A549 (cell line): ENCODE measurements around the gene TFPI2. TPM values are rescaled to one million over a fixed set of nuclear protein-coding genes. Genes with fewer than 3 reads are reported as not detected.

Experiments
- ATAC-seq, 2 experiments: fragments of 200-7000 bp in 1 of 2; fragments of >200 bp in 1 of 2; cut with Nextera tagmentation in 1 of 2; cut with Tn5 transposase in 1 of 2; 3 replicates each; pipeline versions ENCODE4 v1.8.0 to v1.9.1; 2018 to 2020; ENCODE audit warnings: mild to moderate bottlenecking in 1 of 2, moderate library complexity in 1 of 2
- CTCF ChIA-PET: fragments of 300-600 bp; sonication (Branson Sonifier 250); formaldehyde crosslinking; extraction: SDS; loops from one replicate; lab custom pipeline; 2021; ENCODE audit warnings: antibody characterized with exemption, inconsistent platforms; lab: Yijun Ruan, JAX
- POLR2A ChIA-PET: fragments of 350-600 bp; formaldehyde crosslinking; extraction: SDS; loops from one replicate; lab custom pipeline; 2021; ENCODE audit warnings: antibody characterized with exemption, inconsistent platforms; lab: Yijun Ruan, JAX
- DNase-seq, 2 experiments: peaks; one replicate each; pipeline versions ENCODE4 v3.0.0 to v3.0.0-alpha.2; 2011 to 2016; ENCODE audit warnings: low read depth in 1 of 2, low spot score in 1 of 2
- FAIRE-seq: peaks from 2 replicates; lab custom pipeline; 2011; peaks lifted over from hg19 to GRCh38; lab: Jason Lieb, UNC
- H3K27ac ChIP-seq, 2 experiments: fragments of >200 bp; sonication (Bioruptor Twin); formaldehyde crosslinking; 3 replicates each; pipeline ENCODE4 v1.5.1; 2016 to 2017
- H3K4me1 ChIP-seq: fragments of >200 bp; sonication (Bioruptor Twin); formaldehyde crosslinking; 3 replicates; pipeline ENCODE4 v1.6.1; 2016
- H3K4me2 ChIP-seq: fragments of >200 bp; sonication (Bioruptor Twin); formaldehyde crosslinking; 3 replicates; pipeline ENCODE4 v1.6.1; 2016
- H3K4me3 ChIP-seq: fragments of >200 bp; sonication (Bioruptor Twin); formaldehyde crosslinking; 3 replicates; pipeline ENCODE4 v1.5.1; 2016
- H3K9me3 ChIP-seq: fragments of >200 bp; sonication (Bioruptor Twin); formaldehyde crosslinking; 3 replicates; pipeline ENCODE4 v1.6.1; 2016
- CHD4 ChIP-seq: fragments of 200-600 bp; sonication (generic); IDR thresholded peaks from 2 replicates; pipeline ENCODE4 v1.6.1; 2016; ENCODE audit warnings: antibody characterized with exemption, mild to moderate bottlenecking, borderline replicate concordance
- EHF ChIP-seq: fragments of 250-450 bp; sonication (Bioruptor Pico); IDR thresholded peaks from 2 replicates; pipeline ENCODE4 v1.5.0; 2020; ENCODE audit warnings: mild to moderate bottlenecking
- HES2 ChIP-seq: fragments of >200 bp; sonication (Bioruptor Twin); formaldehyde crosslinking; IDR thresholded peaks from 2 replicates; pipeline ENCODE4 v1.6.1; 2016
- HEYL ChIP-seq: fragments of 250-450 bp; sonication (Bioruptor Pico); IDR thresholded peaks from 2 replicates; pipeline ENCODE4 v1.8.0; 2021; ENCODE audit warnings: mild to moderate bottlenecking, moderate library complexity
- HOXA7 ChIP-seq: fragments of 250-450 bp; sonication (Bioruptor Pico); IDR thresholded peaks from 2 replicates; pipeline ENCODE4 v1.5.0; 2020; ENCODE audit warnings: mild to moderate bottlenecking, moderate library complexity
- JUNB ChIP-seq: fragments of >200 bp; sonication (Bioruptor Twin); formaldehyde crosslinking; IDR thresholded peaks from 2 replicates; pipeline ENCODE4 v1.6.1; 2016
- KDM1A ChIP-seq: fragments of 200-600 bp; sonication (generic); IDR thresholded peaks from 2 replicates; pipeline ENCODE4 v1.6.1; 2016; ENCODE audit warnings: low read depth, mild to moderate bottlenecking
- MAX ChIP-seq: IDR thresholded peaks from 2 replicates; pipeline ENCODE4 v1.6.1; 2012
- RARB ChIP-seq: fragments of 250-450 bp; sonication (Bioruptor Pico); IDR thresholded peaks from 2 replicates; pipeline ENCODE4 v1.8.0; 2021; ENCODE audit warnings: mild to moderate bottlenecking, moderate library complexity
- ZSCAN20 ChIP-seq: fragments of 250-450 bp; sonication (Bioruptor Pico); IDR thresholded peaks from 2 replicates; pipeline ENCODE4 v1.8.0; 2022; ENCODE audit warnings: mild to moderate bottlenecking, moderate library complexity
- WGBS: methylation state at CpG from one replicate; pipeline ENCODE4 v1.1.6; 2017; ENCODE audit errors: missing lambda C conversion rate; 5-methylcytosine and 5-hydroxymethylcytosine counted together
- polyA plus RNA-seq, 4 experiments: library from polyadenylated mRNA; depleted of rRNA in 3 of 4; stranded (reverse); fragments of >200 nt; fragmentation: RNase III in 1 of 4; extraction: RNeasy Plus Mini Kit Qiagen cat#74134 plus additional on column Dnase treatment in 1 of 4; gene quantifications; 2 replicates in 3 of 4; 3 replicates in 1 of 4; pipeline ENCODE4 v1.2.3, GENCODE V29; 2011 to 2017

Gene TFPI2
- polyA plus RNA-seq, 2 of the 4 experiments (the other 2 are of a cell fraction) = 156 to 172 TPM

DNA sequence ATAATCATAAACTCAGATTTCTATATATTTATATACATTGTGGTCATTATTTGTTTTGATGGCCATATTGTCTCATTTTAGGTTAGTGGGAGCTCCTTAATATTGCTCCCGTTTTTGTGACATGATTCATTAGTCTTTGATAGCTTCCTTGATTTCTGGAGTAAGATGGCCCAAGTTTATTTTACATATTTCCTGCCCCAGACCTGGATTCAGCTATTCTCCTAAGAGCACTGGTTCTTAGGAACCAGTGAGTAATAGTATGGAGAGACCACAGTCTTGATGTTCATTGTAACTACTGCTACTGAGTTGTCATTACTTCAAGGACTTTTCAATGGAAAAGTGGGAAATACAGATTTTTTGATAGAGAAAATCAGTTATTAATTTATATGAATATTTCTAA, 6.0 kb downstream of the TFPI2 start:
- ATAC-seq (no peak), DNase-seq (no peak), FAIRE-seq (no peak)
- Histone ChIP-seq H3K4me1 (peaks cover 27% of the 10 kb centered on the region), H3K4me3 (no peak overlapping the region), H3K4me2 (no peak overlapping the region), H3K27ac (no peak overlapping the region), H3K9me3 (peaks cover 6% of the 10 kb centered on the region; the same call in 2 of the 3 replicates)
- 93% methylated on average over 1 of the region's 1 CpG for WGBS
- ChIA-PET CTCF (interaction anchor here (0.7 kb wide), 1 partner anchor 603 kb away, joined by 3 read pairs; no protein-coding TSS in a partner anchor), POLR2A (interaction anchor here (0.9 kb wide), 1 partner anchor 37 kb away, joined by 4 read pairs; the partner anchor contains the start of gene GNG11)
- TF ChIP-seq HOXA7 (CRISPR knock-in tag) (peak; percentile 29; the same call in 1 of the 2 replicates), CHD4 (no peak)

- TF ChIP-seq HOXA7 (CRISPR knock-in tag) = peak; percentile 5; the same call in 1 of the 2 replicates
- TF ChIP-seq ZSCAN20 = no peak
- 0 out of 2 replicates have a peak, but pooled peaks have one; percentile 54 for TF ChIP-seq EHF
- TF ChIP-seq, all 56 proteins: peak for 2
- FAIRE-seq (peak; percentile 7), ATAC-seq (peak in 1 of 2 experiments; percentile 32; a peak in 3 of 6 replicates), DNase-seq (no peak)
- H3K9me3 ChIP-seq = peaks cover 11% of the 10 kb centered on the region; the same call in 2 of the 3 replicates
- H3K4me1 ChIP-seq = peaks cover 26% of the 10 kb centered on the region
- no peak overlapping the region for H3K4me2 ChIP-seq
- CTCF ChIA-PET = no interaction called here
- no peak overlapping the region for H3K27ac ChIP-seq
- H3K4me3 ChIP-seq = no peak overlapping the region
- POLR2A ChIA-PET = interaction anchor here (0.9 to 1.3 kb wide), 2 partner anchors 38 kb away, joined by 4 read pairs; partner anchors contain the start of gene GNG11
Observed at GRCh38 chr7:93883917-93884345, 6.6 kb downstream of the TFPI2 start.

DNA sequence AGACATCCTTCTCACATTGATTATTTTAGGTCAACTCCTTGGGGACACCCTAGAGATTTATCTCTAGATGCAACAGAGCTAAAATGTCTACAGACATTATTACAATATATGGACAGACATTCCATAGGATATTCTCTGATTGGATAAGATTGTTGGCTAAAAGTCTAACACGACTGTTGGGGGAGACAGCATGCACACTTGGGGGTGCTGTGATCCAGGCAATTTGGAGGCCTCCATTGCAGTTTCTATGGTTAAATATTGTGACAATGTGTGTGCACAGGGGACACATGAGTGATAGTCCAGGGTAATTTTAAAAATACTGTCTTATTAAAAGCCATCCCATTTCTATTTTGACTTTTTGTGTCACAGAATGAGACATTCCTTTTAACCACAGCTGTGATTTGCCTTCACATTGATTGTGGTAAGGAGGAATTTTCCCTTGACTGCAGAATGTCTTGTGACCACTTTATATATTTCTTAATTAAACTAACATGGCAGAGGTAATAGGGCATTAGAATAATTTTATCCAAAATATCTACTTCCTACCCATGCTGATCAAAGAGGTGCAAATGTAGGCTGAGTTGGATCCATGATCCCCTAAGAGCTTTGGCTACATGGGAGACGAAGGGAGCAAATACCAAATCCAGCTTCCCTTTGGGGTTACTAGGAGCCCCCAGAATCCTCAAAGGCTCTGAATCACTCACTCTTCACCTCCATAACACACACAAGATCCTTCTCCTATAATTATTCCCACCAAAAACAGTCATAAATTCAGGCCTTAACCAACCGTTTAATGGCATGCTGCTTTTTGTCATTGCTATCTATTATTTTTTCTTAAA, 7.3 kb downstream of the TFPI2 start:
- TF ChIP-seq RARB (CRISPR knock-in tag) (no peak), HOXA7 (CRISPR knock-in tag) (peak; percentile 37; the same call in 1 of the 2 replicates)
- POLR2A ChIA-PET = interaction anchor here (1.3 kb wide), 1 partner anchor 38 kb away, joined by 4 read pairs; the partner anchor contains the start of gene GNG11
- DNase-seq (no peak), ATAC-seq (peak; percentile 62 to 68; a peak in 4 of 6 replicates), FAIRE-seq (peak; percentile 54)
- 96% methylated on average over 3 of the region's 3 CpGs for WGBS
- CTCF ChIA-PET = no interaction called here
- Histone ChIP-seq H3K9me3 (peaks cover 15% of the 10 kb centered on the region; the same call in 2 of the 3 replicates), H3K4me2 (no peak overlapping the region), H3K4me1 (peaks cover 22% of the 10 kb centered on the region), H3K27ac (no peak overlapping the region), H3K4me3 (no peak overlapping the region)

DNA sequence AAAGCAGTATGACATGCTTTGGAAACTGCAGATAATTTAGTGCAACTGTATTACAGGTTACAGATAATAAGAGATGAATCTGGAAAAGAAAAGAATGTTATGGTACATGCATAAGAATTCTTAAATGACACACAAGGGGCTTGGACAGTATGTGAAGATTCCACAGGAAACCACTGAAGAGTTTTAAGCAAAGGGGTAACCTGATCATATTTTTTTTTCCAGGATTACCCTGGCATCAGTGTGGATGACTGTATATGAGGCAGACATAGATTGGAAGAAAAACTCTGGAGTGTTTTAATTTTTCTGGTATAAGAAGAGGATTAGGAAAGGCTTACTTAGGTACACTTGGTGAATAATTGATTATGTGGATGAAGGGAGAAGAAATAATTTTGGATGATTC, 8.1 kb downstream of the TFPI2 start:
- H3K9me3 ChIP-seq = peaks cover 15% of the 10 kb centered on the region; the same call in 2 of the 3 replicates
- ATAC-seq (peak; percentile 60 to 64; a peak in 5 of 6 replicates), DNase-seq (no peak), FAIRE-seq (no peak)
- no peak overlapping the region for H3K4me2 ChIP-seq
- no peak overlapping the region for H3K4me3 ChIP-seq
- ChIA-PET POLR2A (no interaction called here), CTCF (no interaction called here)
- H3K27ac ChIP-seq = no peak overlapping the region
- H3K4me1 ChIP-seq = peaks cover 14% of the 10 kb centered on the region
- no peak for TF ChIP-seq MAX
- no peak for TF ChIP-seq HEYL
- no peak for TF ChIP-seq EHF

GRCh38 chr7:93879356-93879755, 11.2 kb downstream of the TFPI2 start:
- H3K27ac ChIP-seq = no peak overlapping the region
- no peak overlapping the region for H3K4me2 ChIP-seq
- TF ChIP-seq KDM1A (peak; percentile 69), CHD4 (0 out of 2 replicates have a peak, but pooled peaks have one; percentile 40), HES2 (no peak), JUNB (no peak)
- ChIA-PET POLR2A (no interaction called here), CTCF (interaction anchor here (0.8 kb wide), 1 partner anchor 12 kb away, joined by 3 read pairs; no protein-coding TSS in a partner anchor)
- no peak overlapping the region for H3K4me3 ChIP-seq
- DNase-seq (no peak), ATAC-seq (no peak), FAIRE-seq (no peak)
- H3K9me3 ChIP-seq = peaks cover 15% of the 10 kb centered on the region; the same call in 2 of the 3 replicates
- no peaks in the 10 kb centered on the region for H3K4me1 ChIP-seq
